ENCODE results near the gene PANX2. TPM values are rescaled to one million over a fixed set of nuclear protein-coding genes. Genes with fewer than 3 reads are reported as not detected.

PANX2 gene
- total and polyA plus RNA-seq, 2 of the 13 experiments (the other 11 are each of a cell fraction or from before 2014, with no cell fraction given): 0.15 to 1.1 TPM

GRCh38 chr22:50151571-50152537 is 18.7 kb upstream of the PANX2 start (continued):
- TF ChIP-seq, protein P1, sequence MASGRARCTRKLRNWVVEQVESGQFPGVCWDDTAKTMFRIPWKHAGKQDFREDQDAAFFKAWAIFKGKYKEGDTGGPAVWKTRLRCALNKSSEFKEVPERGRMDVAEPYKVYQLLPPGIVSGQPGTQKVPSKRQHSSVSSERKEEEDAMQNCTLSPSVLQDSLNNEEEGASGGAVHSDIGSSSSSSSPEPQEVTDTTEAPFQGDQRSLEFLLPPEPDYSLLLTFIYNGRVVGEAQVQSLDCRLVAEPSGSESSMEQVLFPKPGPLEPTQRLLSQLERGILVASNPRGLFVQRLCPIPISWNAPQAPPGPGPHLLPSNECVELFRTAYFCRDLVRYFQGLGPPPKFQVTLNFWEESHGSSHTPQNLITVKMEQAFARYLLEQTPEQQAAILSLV (CRISPR knock-in tag; IDR thresholded peaks at IDR 0.05; ENCODE audit: borderline replicate concordance): no peak
- TF ChIP-seq, protein P2, sequence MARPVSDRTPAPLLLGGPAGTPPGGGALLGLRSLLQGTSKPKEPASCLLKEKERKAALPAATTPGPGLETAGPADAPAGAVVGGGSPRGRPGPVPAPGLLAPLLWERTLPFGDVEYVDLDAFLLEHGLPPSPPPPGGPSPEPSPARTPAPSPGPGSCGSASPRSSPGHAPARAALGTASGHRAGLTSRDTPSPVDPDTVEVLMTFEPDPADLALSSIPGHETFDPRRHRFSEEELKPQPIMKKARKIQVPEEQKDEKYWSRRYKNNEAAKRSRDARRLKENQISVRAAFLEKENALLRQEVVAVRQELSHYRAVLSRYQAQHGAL (CRISPR knock-in tag; IDR thresholded peaks at IDR 0.05; ENCODE audit: not compliant biosample characterization): no peak
- TF ChIP-seq ZNF446 (CRISPR knock-in tag; IDR thresholded peaks at IDR 0.05) (no peak), TCF7 (IDR thresholded peaks at IDR 0.05; ENCODE audit: low read depth) (no peak), ZMAT5 (CRISPR knock-in tag; IDR thresholded peaks at IDR 0.05; ENCODE audit: borderline replicate concordance, low read depth) (no peak), KAT2B (IDR thresholded peaks at IDR 0.05; ENCODE audit: borderline replicate concordance, low read depth, low read length) (no peak), ZKSCAN5 (CRISPR knock-in tag; IDR thresholded peaks at IDR 0.05) (no peak), ZNF850 (CRISPR knock-in tag; conservative IDR thresholded peaks at IDR 0.05) (no peak), HMG20B (CRISPR knock-in tag; conservative IDR thresholded peaks at IDR 0.05) (no peak), ZNF607 (CRISPR knock-in tag; IDR thresholded peaks at IDR 0.05; ENCODE audit: borderline replicate concordance) (no peak), ZBTB20 (CRISPR knock-in tag; IDR thresholded peaks at IDR 0.05; ENCODE audit: borderline replicate concordance, low read depth) (no peak), BCL6 (CRISPR knock-in tag; IDR thresholded peaks at IDR 0.05) (no peak), ZNF747 (CRISPR knock-in tag; IDR thresholded peaks at IDR 0.05; ENCODE audit: borderline replicate concordance) (no peak), ZBTB7A (CRISPR knock-in tag; IDR thresholded peaks at IDR 0.05) (no peak), PBX3 (CRISPR knock-in tag; IDR thresholded peaks at IDR 0.05; ENCODE audit: borderline replicate concordance) (no peak), ARHGAP35 (CRISPR knock-in tag; IDR thresholded peaks at IDR 0.05; ENCODE audit: borderline replicate concordance) (no peak), ATAD3A (CRISPR knock-in tag; IDR thresholded peaks at IDR 0.05) (no peak), ISL2 (CRISPR knock-in tag; IDR thresholded peaks at IDR 0.05) (no peak), TMF1 (CRISPR knock-in tag; IDR thresholded peaks at IDR 0.05; ENCODE audit: low read depth) (no peak), XRCC5 (optimal IDR thresholded peaks at IDR 0.05; ENCODE audit: low read length) (no peak)
- TF ChIP-seq, protein P3, sequence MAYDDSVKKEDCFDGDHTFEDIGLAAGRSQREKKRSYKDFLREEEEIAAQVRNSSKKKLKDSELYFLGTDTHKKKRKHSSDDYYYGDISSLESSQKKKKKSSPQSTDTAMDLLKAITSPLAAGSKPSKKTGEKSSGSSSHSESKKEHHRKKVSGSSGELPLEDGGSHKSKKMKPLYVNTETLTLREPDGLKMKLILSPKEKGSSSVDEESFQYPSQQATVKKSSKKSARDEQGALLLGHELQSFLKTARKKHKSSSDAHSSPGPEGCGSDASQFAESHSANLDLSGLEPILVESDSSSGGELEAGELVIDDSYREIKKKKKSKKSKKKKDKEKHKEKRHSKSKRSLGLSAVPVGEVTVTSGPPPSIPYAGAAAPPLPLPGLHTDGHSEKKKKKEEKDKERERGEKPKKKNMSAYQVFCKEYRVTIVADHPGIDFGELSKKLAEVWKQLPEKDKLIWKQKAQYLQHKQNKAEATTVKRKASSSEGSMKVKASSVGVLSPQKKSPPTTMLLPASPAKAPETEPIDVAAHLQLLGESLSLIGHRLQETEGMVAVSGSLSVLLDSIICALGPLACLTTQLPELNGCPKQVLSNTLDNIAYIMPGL (CRISPR knock-in tag; IDR thresholded peaks at IDR 0.05; ENCODE audit: borderline replicate concordance in 1 of 2, low read depth in 1 of 2): peak; percentile 44 to 57; a peak in 1 of 4 replicates

Data from HepG2 (cell line).